SK-N-SH (cell line): ENCODE results near the gene CHID1. TPM values are rescaled to one million over a fixed set of nuclear protein-coding genes. Genes with fewer than 3 reads are reported as not detected.
A peak's percentile ranks its signal among the peaks of the same experiment; 100 is the strongest.

ENCODE experiments used
- CTCF ChIA-PET: fragments of 300-600, 350-600 bp; formaldehyde crosslinking; extraction: SDS; loops from one replicate; lab custom pipeline; 2021; lab: Yijun Ruan, JAX
- POLR2A ChIA-PET: fragments of 350-600 bp; sonication (Branson Sonifier 250); formaldehyde crosslinking; extraction: SDS; loops from one replicate; lab custom pipeline; 2020; ENCODE audit warnings: antibody characterized with exemption, inconsistent platforms; lab: Yijun Ruan, JAX
- DNase-seq: peaks from one replicate; pipeline ENCODE4 v3.0.0; 2012
- H2AFZ ChIP-seq: fragments of 200-600 bp; sonication (generic); 2 replicates; pipeline ENCODE4 v1.8.1; 2016; ENCODE audit warnings: antibody characterized with exemption, mild to moderate bottlenecking, low read depth
- H3F3A ChIP-seq: fragments of 200-600 bp; sonication (generic); replicated peaks from 2 replicates; pipeline ENCODE3; 2016; ENCODE audit warnings: antibody characterized with exemption, mild to moderate bottlenecking; ENCODE audit not compliant: insufficient read depth
- H3K27ac ChIP-seq, 2 experiments: fragments of 200-500 bp in 1 of 2; fragments of 200-600 bp in 1 of 2; sonication (Bioruptor generic) in 1 of 2; sonication (generic), shearing (Covaris generic) in 1 of 2; 2 replicates each; pipeline versions ENCODE4 v1.5.1 to v1.6.1; 2014 to 2016; ENCODE audit warnings: low read depth in 2 of 2, inconsistent platforms in 1 of 2, low read length in 1 of 2, mild to moderate bottlenecking in 1 of 2, mixed read lengths in 1 of 2
- H3K27me3 ChIP-seq: fragments of 200-600 bp; sonication (generic), shearing (Covaris generic); 2 replicates; pipeline ENCODE4 v1.6.1; 2016; ENCODE audit warnings: mixed run types; ENCODE audit not compliant: insufficient read depth
- H3K36me3 ChIP-seq, 2 experiments: fragments of 200-500 bp in 1 of 2; fragments of 200-600 bp in 1 of 2; sonication (Bioruptor generic) in 1 of 2; sonication (generic) in 1 of 2; replicated peaks in 1 of 2; 2 replicates each; pipeline versions ENCODE3 to v1.5.1; 2014 to 2016; ENCODE audit warnings: low read length in 1 of 2, mild to moderate bottlenecking in 1 of 2; ENCODE audit not compliant: insufficient read depth in 2 of 2, control insufficient read depth in 1 of 2
- H3K4me1 ChIP-seq, 2 experiments: fragments of 200-500 bp in 1 of 2; fragments of 200-600 bp in 1 of 2; sonication (Bioruptor generic) in 1 of 2; sonication (generic), shearing (Covaris generic) in 1 of 2; 2 replicates each; pipeline versions ENCODE4 v1.5.1 to v1.6.1; 2014 to 2016; ENCODE audit warnings: low read depth in 1 of 2, low read length in 1 of 2, mixed run types in 1 of 2; ENCODE audit not compliant: insufficient read depth in 2 of 2, control insufficient read depth in 1 of 2
- H3K4me2 ChIP-seq: fragments of 200-600 bp; sonication (generic), shearing (Covaris generic); 2 replicates; pipeline ENCODE4 v1.6.1; 2017; ENCODE audit warnings: mixed run types
- H3K4me3 ChIP-seq, 2 experiments: fragments of 200-500 bp in 1 of 2; fragments of 200-600 bp in 1 of 2; sonication (Bioruptor generic) in 1 of 2; sonication (generic), shearing (Covaris generic) in 1 of 2; 2 replicates each; pipeline versions ENCODE4 v1.5.1 to v1.8.1; 2014 to 2016; ENCODE audit warnings: low read depth in 2 of 2, inconsistent platforms in 1 of 2, low read length in 1 of 2, mild to moderate bottlenecking in 1 of 2, mixed read lengths in 1 of 2, moderate library complexity in 1 of 2
- H3K79me2 ChIP-seq: fragments of 200-600 bp; sonication (generic); 2 replicates; pipeline ENCODE4 v1.8.1; 2017; ENCODE audit warnings: mild to moderate bottlenecking; ENCODE audit not compliant: insufficient read depth
- H3K9ac ChIP-seq: fragments of 200-600 bp; sonication (generic); 2 replicates; pipeline ENCODE4 v1.6.1; 2017; ENCODE audit warnings: mixed run types
- H3K9me2 ChIP-seq: fragments of 200-600 bp; sonication (generic); 2 replicates; pipeline ENCODE4 v1.6.1; 2017; ENCODE audit warnings: mixed run types
- H3K9me3 ChIP-seq: fragments of 200-600 bp; sonication (generic); 2 replicates; pipeline ENCODE4 v1.6.1; 2017; ENCODE audit warnings: mixed run types, mild to moderate bottlenecking, moderate library complexity
- H4K20me1 ChIP-seq: fragments of 200-600 bp; sonication (generic); 2 replicates; pipeline ENCODE4 v1.6.1; 2017; ENCODE audit warnings: mild to moderate bottlenecking, mixed run types; ENCODE audit not compliant: insufficient read depth
- EP300 ChIP-seq, 2 experiments: IDR thresholded peaks; 2 replicates each; pipeline versions ENCODE4 v1.4.0 to v1.6.1; 2012; ENCODE audit warnings: borderline replicate concordance in 1 of 2, low read depth in 1 of 2, low read length in 1 of 2
- FOSL2 ChIP-seq: IDR thresholded peaks from 2 replicates; pipeline ENCODE4 v1.4.0; 2012; ENCODE audit warnings: low read depth, mild to moderate bottlenecking, moderate library complexity, borderline replicate concordance
- FOXM1 ChIP-seq: IDR thresholded peaks from 2 replicates; pipeline ENCODE4 v1.4.0; 2012; ENCODE audit warnings: low read depth, mild to moderate bottlenecking
- JUND ChIP-seq: IDR thresholded peaks from 2 replicates; pipeline ENCODE4 v1.4.0; 2012
- NFIC ChIP-seq: IDR thresholded peaks from 2 replicates; pipeline ENCODE4 v1.4.0; 2012; ENCODE audit warnings: borderline replicate concordance
- NRF1 ChIP-seq: IDR thresholded peaks from 2 replicates; pipeline ENCODE4 v1.6.1; 2012; ENCODE audit warnings: low read depth, mild to moderate bottlenecking, low read length
- RCOR1 ChIP-seq: fragments of 150-350 bp; IDR thresholded peaks from 2 replicates; pipeline ENCODE4 v1.6.1; 2017; ENCODE audit warnings: antibody characterized with exemption, low read length
- RXRA ChIP-seq: IDR thresholded peaks from 2 replicates; pipeline ENCODE4 v1.4.0; 2012; ENCODE audit warnings: low read depth, mild to moderate bottlenecking, borderline replicate concordance
- SIN3A ChIP-seq: IDR thresholded peaks from 2 replicates; pipeline ENCODE4 v1.6.1; 2012; ENCODE audit warnings: low read depth, mild to moderate bottlenecking, low read length, moderate library complexity, borderline replicate concordance
- TCF12 ChIP-seq: IDR thresholded peaks from 2 replicates; pipeline ENCODE4 v1.4.0; 2012
- TEAD4 ChIP-seq: IDR thresholded peaks from 2 replicates; pipeline ENCODE4 v1.4.0; 2012; ENCODE audit warnings: mild to moderate bottlenecking, borderline replicate concordance; ENCODE audit not compliant: insufficient read depth
- WGBS: methylation state at CpG from one replicate; pipeline ENCODE4 v1.1.6; 2017; ENCODE audit warnings: low lambda C conversion rate; 5-methylcytosine and 5-hydroxymethylcytosine counted together
- polyA plus RNA-seq, 3 experiments: library from polyadenylated mRNA; depleted of rRNA; stranded (reverse); fragments of >200 nt; gene quantifications; 2 replicates each; pipeline ENCODE4 v1.2.3, GENCODE V29; 2012
- TF ChIP-seq, protein P1 (sequence below): IDR thresholded peaks from 2 replicates; pipeline ENCODE4 v1.6.1; 2012; ENCODE audit warnings: mild to moderate bottlenecking, low read depth, low read length, moderate library complexity
- TF ChIP-seq, protein P2 (sequence below): fragments of 150-350 bp; IDR thresholded peaks from 2 replicates; pipeline ENCODE4 v1.6.1; 2017; ENCODE audit warnings: antibody characterized with exemption, low read length, low read depth, borderline replicate concordance
- TF ChIP-seq, protein P3 (sequence below): IDR thresholded peaks from 2 replicates; pipeline ENCODE4 v1.4.0; 2012; ENCODE audit warnings: low read depth, borderline replicate concordance
- TF ChIP-seq, protein P4 (sequence below): IDR thresholded peaks from 2 replicates; pipeline ENCODE4; 2012

CHID1 gene
- polyA plus RNA-seq, 1 of the 3 experiments (the other 2 are of a cell fraction) = 231 TPM

DNA sequence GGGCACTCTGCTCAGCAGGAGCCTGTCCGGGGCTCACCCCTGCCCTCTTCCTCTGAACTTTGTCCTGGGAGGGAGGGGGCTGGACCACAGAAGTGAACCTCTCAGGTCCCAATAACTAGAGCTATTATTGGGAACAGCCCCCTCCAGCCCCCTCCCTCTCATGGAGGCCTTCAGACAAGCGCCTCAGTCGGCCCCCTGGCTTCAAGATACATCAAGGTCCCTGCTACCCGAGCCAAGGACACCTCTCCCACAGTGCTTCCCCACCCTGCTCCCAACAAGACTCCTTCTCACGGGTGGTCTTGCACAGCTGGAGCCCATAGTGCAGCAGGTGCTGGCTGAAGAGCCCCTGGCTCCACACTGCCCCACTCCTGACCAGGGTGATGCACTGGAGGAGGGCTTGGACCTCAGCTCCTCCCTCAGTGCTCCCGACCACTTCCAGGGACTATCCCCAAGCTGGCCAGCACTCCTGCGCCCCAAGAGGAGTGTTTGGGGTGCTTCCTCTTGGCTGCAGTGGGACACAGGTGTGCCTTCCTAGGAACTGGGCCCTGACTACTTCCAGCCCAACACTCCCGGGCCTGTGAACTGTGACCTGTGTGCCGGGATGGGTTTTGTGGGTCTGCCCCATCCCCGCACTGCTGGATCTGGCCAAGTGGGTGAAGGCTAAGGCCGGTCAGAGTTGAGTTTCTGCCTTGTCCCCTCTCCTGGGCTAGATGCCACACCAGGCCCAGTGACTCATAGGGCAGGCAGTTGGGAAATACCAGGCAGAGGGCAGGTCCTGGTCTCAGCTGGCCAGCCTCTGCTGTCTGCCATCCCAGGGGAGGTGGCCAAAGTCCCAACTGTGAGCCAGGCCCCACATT is 89.7 kb downstream of the CHID1 start:
- Histone ChIP-seq H4K20me1 (peaks cover 28% of the 10 kb centered on the region), H3K27me3 (no peaks in the 10 kb centered on the region), H2AFZ (no peak overlapping the region), H3K36me3 (peaks cover 0 to 21% of the 10 kb centered on the region in 2 experiments), H3K9me2 (no peaks in the 10 kb centered on the region), H3K4me1 (peaks cover 14 to 26% of the 10 kb centered on the region in 2 experiments; a peak in 3 of 4 replicates), H3K9ac (peak overlapping the region; percentile 83), H3F3A (peaks cover 7% of the 10 kb centered on the region), H3K79me2 (peaks cover 26% of the 10 kb centered on the region), H3K4me3 (peak overlapping the region; percentile 71 to 79), H3K9me3 (no peaks in the 10 kb centered on the region), H3K4me2 (peak overlapping the region; percentile 98), H3K27ac (peak overlapping the region in 1 of 2 experiments; percentile 73; a peak in 3 of 4 replicates)
- TF ChIP-seq, protein P1, sequence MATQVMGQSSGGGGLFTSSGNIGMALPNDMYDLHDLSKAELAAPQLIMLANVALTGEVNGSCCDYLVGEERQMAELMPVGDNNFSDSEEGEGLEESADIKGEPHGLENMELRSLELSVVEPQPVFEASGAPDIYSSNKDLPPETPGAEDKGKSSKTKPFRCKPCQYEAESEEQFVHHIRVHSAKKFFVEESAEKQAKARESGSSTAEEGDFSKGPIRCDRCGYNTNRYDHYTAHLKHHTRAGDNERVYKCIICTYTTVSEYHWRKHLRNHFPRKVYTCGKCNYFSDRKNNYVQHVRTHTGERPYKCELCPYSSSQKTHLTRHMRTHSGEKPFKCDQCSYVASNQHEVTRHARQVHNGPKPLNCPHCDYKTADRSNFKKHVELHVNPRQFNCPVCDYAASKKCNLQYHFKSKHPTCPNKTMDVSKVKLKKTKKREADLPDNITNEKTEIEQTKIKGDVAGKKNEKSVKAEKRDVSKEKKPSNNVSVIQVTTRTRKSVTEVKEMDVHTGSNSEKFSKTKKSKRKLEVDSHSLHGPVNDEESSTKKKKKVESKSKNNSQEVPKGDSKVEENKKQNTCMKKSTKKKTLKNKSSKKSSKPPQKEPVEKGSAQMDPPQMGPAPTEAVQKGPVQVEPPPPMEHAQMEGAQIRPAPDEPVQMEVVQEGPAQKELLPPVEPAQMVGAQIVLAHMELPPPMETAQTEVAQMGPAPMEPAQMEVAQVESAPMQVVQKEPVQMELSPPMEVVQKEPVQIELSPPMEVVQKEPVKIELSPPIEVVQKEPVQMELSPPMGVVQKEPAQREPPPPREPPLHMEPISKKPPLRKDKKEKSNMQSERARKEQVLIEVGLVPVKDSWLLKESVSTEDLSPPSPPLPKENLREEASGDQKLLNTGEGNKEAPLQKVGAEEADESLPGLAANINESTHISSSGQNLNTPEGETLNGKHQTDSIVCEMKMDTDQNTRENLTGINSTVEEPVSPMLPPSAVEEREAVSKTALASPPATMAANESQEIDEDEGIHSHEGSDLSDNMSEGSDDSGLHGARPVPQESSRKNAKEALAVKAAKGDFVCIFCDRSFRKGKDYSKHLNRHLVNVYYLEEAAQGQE = 0 out of 2 replicates have a peak, but pooled peaks have one; percentile 13
- TF ChIP-seq JUND (peak; percentile 59), EP300 (IDR thresholded peaks at IDR 0.05; ENCODE audit: borderline replicate concordance in 1 of 2, low read depth in 1 of 2, low read length in 1 of 2) (no peak), SIN3A (0 out of 2 replicates have a peak, but pooled peaks have one; percentile 10), FOSL2 (peak; percentile 83), NFIC (peak; percentile 75), NRF1 (no peak), RCOR1 (no peak), RXRA (peak; percentile 34; the same call in 1 of the 2 replicates), TCF12 (peak; percentile 71; the same call in 1 of the 2 replicates), TEAD4 (0 out of 2 replicates have a peak, but pooled peaks have one; percentile 28), FOXM1 (no peak)
- TF ChIP-seq, protein P2, sequence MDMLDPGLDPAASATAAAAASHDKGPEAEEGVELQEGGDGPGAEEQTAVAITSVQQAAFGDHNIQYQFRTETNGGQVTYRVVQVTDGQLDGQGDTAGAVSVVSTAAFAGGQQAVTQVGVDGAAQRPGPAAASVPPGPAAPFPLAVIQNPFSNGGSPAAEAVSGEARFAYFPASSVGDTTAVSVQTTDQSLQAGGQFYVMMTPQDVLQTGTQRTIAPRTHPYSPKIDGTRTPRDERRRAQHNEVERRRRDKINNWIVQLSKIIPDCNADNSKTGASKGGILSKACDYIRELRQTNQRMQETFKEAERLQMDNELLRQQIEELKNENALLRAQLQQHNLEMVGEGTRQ = no peak
- TF ChIP-seq, protein P3, sequence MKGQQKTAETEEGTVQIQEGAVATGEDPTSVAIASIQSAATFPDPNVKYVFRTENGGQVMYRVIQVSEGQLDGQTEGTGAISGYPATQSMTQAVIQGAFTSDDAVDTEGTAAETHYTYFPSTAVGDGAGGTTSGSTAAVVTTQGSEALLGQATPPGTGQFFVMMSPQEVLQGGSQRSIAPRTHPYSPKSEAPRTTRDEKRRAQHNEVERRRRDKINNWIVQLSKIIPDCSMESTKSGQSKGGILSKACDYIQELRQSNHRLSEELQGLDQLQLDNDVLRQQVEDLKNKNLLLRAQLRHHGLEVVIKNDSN = no peak
- TF ChIP-seq, protein P4, sequence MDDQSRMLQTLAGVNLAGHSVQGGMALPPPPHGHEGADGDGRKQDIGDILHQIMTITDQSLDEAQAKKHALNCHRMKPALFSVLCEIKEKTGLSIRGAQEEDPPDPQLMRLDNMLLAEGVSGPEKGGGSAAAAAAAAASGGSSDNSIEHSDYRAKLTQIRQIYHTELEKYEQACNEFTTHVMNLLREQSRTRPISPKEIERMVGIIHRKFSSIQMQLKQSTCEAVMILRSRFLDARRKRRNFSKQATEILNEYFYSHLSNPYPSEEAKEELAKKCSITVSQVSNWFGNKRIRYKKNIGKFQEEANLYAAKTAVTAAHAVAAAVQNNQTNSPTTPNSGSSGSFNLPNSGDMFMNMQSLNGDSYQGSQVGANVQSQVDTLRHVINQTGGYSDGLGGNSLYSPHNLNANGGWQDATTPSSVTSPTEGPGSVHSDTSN = peak; percentile 46
- ChIA-PET CTCF (interaction anchor here (1.1 to 1.4 kb wide), 2 partner anchors 10 to 13 kb away, joined by 4 read pairs; no protein-coding TSS in a partner anchor), POLR2A (interaction anchor here (1.9 to 2.7 kb wide), 4 partner anchors 12 to 22 kb away, joined by 6 to 34 read pairs (median 11); partner anchors contain the start of genes CD151, POLR2L, RPLP2 and TSPAN4)
- 41% methylated on average over 6 of the region's 11 CpGs for WGBS
- no peak for DNase-seq
